Stimulated activated CD4-positive, alpha-beta T cell treated with anti-CD3 and anti-CD28 coated beads, Interleukin-2, amount 100 ng/mL, for 4 hours (primary cell): ENCODE measurements around the gene LMNA.

Source experiments
- DNase-seq: peaks from one replicate; pipeline ENCODE4 v3.0.0-alpha.2; 2020; ENCODE audit warnings: low read depth

LMNA gene

DNA sequence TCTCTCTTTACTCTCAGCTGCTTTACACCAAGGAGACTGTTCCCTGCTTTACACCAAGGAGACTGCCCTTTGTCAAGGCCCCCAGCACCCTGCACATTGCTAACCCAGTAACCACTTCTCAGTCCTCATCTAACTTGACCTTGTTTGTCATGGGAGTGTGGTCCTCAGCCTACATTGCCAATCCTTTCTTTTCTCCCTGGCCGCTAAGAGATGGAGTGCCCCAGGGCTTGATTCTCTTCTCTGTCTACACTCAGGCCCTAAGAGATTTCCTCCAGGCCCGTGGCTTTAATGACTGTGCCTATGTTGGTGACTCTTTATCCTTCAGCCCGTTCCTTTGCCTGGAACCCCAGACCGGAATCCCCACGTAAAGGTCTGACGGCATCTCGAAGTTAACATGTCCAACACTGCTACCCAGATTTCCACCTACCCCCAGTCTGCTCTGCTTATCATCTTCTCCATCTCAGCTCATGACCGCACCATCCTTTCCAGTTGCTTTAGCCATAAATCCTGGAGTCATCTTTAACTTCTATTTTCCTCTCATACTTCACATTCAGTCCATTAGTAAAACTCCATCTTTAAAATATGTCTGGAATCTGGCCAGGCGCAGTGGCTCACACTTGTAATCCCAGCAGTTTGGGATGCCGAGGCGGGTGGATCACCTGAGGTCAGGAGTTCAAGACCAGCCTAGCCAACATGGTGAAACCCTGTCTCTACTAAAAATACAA, 29.4 kb downstream of the LMNA start:
- DNase-seq = no peak

DNA sequence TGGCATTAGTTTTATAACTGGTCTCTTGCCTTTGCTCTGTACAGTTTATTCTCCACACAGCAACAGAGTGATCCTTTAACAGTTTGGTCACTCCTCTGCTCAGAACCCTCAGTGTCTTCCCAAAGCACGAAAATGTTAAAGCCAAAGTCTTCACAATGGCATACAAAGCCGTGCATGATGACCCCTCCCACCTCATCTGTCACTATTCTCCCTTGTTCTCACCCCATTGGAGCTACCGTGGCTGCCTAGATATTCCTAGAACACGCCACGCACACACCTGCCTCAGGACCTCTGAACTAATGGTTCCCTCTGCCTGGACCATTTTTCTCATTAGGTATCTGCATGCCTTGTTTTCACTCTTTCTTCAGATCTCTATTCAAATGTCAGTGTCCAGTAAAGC, 30.2 kb downstream of the LMNA start:
- no peak for DNase-seq

DNA sequence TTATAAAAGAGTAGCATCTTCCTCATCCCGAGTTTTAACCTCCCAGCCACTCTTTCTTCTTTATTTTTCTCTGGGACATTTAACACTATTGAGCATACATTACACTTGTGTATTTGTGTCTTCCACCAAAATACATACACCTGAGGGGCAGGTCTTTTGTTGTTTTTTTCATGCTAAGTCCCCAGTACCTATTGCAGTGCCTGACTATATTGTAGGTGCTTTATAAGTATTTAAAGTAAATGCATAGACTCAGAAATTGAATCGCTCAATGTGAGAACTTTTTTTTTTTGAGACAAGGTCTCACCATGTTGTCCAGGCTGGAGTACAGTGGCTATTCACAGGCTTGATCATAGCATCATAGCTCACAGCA, 31.1 kb downstream of the LMNA start:
- no peak for DNase-seq

DNA sequence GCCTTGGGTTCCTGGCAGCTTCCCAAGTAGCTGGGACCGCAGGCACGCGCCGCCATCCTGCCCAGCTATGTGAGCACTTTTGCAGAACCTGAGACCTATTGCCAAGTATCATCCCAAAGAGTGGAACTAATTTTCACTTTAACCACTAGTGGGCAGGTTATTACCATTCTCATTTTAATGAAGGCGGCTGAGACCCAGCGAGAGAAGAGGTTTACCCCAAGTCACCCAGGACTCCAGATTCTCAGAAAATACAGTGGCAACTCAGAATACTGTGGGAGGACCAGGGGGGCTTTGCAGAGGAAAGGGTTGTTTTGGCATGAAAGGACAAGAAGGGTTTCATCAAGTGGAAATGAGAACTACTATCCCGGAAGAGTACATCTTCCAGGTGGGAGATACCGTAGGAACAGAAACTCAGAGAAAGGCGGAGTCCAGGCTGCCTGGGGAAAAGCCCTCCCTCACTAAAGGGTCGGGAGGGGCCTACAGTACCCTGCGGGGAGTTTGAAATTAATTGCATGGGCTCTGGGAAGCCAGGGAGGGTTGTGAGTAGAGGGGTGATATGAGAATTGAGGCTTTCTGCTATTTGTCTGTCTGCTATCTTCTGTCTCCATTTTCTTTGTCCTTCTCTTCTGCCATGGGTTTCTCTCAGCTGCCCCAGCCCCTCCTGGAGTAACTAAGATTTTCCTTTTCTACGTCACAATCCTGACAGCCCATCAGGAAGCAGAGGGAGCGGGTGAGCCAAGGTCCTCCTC, 31.7 kb downstream of the LMNA start:
- peak; percentile 29 for DNase-seq

DNA sequence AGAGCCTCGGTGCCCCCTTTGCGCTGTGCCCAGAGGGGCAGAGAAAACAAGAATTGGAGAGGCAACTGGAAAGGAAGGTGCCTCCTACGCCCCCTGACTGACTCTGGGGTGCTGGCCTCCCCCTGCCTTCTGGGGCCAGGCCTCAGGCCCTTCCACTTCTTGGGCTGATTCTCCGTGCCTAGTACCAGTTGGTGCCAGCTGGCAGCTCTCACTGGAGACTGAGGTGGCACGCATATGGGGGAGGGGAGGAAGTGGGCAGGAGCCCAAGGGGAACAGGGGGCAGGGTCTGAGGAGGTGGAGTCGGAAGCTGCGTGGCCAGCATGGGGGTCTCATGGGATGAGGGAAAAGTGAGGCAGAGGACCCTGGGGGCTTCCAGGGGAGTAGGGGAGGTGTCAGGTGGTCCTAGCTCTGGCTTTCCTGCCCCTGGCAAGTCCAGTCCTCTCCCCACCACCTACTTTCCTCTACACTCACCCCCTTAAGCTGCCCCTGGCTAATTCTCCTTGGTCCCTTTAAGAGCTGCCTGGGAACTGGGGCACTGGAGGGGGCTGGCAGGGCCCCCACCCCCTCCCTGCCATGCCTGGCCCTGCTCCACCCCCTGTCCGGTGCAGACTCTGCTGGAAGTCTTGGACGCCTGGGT, 32.4 kb downstream of the LMNA start:
- DNase-seq = no peak

DNA sequence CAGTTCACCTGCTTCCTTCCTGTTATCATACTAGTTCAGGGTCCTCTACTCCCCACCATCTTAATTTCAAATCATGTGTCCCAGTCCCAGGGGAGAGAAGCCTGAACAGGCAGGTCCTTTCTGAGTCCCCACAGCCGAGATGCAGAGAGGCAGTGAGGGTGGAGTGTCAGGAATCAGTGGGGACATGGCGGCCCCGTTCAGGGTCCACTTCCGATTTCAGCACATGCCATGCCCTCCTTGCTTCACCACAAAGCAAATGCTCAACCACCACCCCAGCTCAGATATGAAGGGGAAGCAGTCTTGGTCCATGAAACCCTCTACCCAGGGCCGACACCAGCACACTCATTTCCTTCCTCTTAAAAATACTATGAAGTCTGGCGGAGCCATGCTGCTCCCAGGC, 33.7 kb downstream of the LMNA start:
- no peak for DNase-seq

DNA sequence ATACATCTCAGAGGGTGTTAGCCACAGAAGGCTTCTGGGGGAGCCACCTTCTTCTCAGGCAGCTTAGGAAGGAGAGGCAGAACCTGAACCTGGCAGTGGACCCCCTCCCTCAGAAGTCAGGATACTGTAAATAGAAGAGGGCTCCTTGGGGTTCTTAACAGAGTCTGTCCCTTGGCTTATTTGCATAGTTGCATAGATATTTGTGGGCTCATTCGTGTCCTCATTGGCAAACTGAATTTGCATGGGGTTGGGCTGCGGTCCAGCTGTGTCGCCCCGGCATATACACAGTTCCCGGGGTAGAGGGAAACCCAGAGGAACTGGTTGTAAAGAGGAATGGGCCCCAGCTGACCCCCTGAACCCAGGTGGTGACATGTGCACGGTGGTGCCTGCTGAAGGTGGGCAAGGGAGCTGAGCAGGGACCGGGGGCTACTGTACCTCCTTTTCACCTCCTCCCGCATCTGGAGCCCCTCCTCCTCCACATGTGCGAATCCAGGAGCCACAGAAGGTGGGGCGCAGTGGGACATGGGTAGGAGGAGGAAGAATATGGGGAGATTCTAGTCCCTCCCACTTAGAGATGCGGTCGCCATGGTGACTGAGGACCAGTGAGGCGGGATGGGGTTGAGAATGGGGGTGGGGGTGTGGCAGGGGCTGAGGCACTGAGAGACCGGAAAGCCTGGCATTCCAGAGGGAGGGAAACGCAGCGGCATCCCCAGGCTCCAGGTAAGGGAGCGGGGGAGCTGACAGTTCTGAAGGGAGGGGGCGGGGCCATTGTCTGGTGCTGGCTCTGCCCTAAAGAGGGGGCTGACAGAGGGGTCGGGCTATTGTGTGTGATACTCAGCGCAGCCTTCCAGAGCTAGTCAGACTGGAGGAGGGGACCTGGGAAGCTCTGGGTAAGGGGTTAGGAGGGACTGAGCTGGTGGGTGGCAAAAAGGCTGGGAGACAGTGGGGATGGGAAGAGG, 35.1 kb downstream of the LMNA start:
- no peak for DNase-seq

DNA sequence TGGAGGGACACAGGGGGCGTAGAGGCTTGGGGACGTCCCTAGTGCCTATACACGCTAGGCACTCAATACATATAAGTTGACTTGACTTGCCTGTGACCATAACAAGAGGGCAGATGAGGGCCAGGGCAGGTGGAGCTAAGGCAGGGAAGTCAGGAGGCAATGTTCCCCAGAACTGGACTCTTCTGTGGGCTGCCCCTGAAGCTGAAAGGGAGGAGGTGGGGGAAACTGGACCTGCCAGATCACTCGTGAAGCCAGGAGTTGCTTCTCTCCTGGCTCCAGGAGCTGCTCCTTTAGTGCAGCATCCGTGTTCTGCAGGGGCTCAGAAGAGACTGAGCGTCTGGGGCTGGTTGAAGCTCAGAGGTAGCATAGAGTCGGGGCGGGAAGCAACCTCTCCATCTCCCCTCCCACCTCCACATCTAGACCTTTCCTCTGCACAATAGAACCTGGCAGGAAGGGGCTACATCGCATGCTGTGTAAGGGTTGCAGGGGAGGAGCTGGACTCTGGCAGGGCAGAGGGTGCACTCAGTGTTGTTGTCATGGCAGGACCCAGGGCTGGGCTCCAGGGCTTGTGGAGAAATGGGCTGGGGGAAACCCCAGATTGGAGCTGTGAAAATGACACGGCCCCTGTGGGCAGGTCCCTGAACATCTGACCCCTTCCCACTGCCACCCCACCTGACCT, 36.0 kb downstream of the LMNA start:
- no peak for DNase-seq

DNA sequence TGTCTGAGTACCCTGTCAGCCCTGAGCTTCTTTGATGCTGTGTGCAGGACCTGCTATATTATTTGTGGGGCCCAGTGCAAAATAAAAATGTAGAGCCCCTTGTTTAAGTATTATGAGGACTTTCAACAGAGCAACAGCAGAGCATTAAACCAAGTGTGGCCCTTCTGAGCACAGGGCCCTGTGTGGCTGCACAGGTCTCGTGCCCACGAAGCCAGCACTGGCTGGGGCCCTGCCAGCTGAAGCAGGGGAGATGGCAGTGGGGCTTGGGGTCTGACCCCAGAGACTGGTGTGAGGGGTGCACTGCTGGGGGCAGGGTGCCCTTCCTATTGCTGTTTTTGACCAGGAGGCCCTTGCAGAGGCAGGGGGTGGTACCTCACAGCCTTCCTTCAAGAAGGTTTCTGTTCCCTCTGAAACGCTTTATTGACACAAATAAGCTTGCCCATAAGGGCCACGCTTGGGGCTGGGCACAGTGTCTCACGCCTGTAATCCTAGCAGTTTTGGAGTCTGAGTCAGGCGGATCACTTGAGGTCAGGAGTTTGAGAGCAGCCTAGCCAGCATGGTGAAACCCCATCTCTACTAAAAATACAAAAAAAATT, 36.7 kb downstream of the LMNA start:
- no peak for DNase-seq

DNA sequence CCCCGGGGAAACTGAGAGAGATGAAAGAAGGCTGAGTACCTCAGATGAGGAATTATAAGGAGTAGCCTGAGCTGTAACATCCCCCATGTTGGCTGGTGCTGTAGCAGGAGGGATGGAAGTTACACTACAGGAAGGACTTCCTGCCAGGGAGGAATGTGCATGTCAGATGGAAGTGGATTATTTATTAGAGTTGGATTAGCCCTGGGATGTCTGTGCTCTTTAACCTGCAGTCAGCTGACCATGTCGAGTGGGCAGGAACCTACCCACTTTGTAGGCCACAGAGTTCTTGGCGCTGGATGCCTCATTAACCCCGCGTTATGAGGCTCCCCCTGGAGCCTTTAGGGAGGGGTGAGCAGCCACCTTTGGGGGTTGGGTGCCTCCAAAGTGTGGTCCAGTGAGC, 38.1 kb downstream of the LMNA start:
- DNase-seq = no peak

DNA sequence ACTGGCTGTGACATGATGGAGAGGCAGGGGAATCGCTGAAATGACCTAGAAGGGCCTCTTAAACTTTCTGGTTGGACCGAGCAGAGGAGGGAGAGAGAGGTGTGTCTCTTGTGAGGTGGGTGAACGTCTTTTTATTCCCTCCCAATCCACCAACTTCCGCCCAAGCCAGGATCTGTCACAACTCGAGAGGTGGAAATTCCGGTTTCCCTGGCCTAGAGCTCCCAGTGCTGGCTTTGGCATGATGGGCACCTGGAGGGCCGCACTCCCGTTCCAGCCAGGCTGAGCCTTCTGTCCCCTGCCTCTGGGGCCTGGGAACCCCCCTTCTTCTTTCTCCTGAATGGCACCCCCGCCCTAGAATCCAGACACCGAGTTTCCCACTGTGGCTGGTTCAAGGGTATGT, 38.9 kb downstream of the LMNA start, which contains the start of gene SEMA4A:
SEMA4A (plus strand) TSS at position 224 of the 400 bp plus-strand sequence. CDS start 994 bp downstream, outside the sequence.
- DNase-seq = no peak

DNA sequence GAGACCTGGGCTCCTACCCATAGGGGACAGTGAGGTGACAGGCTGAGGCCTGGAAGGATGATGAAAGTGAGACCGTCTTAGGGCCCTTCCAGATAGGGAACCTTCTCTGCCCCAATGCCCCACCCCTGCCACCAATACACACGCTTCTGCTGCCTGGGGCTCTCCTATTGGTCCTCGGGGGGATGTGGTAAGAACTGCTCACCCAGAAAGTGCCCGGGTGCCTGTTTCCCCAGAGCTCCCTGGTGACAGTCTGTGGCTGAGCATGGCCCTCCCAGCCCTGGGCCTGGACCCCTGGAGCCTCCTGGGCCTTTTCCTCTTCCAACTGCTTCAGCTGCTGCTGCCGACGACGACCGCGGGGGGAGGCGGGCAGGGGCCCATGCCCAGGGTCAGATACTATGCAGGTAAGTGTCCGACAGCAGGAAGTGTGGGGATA, 39.8 kb downstream of the LMNA start:
- DNase-seq = no peak

DNA sequence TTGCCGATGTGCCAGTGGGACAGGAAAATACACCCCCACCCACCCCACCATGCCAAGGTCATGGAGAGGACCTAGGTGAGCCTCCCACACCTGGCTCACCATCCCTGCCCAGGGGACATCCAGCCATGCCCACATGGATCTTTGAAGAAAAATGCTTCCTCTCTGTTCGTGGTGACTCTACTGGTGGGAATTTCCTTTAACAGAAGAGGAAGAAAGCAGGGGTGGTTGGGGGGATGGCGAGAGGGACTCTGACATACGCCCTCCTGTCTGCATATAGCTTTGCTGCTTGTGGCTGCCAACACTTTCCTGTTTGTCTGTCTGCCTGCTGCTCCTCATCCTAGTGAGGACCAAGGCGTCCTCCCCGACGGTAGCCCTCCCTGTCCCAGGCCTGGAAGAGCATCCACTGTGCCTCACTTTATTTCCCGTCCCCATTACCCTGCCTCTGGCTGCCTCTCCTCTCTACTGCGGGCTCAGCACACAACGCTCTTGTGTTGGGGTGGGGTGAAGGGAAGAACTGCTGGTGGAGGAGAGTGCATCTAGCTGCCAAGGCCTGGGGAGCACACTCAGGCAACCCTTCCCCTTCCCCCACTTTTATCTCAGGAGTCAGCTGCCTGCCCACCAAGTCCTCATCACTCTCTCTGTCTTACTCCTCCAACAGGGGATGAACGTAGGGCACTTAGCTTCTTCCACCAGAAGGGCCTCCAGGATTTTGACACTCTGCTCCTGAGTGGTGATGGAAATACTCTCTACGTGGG, 41.4 kb downstream of the LMNA start:
- DNase-seq = no peak

DNA sequence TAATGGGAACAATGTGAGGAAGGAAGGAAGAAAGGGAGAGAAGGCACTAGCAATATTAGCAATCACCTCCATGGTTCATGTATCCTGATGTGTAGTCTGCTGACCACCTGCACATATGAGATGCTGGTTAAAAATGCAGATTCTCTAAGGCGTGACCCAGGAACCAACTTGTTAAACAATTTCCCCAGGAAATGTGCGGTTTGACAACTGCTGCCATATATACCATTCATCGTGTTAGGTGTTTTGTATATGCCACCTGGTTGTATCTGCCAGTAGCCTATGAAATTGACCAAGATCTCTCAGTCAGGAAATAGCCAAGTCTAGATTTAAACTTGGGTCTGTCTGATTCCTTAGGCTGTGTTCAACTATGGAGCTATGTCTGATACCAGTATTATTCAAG, 43.0 kb downstream of the LMNA start:
- no peak for DNase-seq

DNA sequence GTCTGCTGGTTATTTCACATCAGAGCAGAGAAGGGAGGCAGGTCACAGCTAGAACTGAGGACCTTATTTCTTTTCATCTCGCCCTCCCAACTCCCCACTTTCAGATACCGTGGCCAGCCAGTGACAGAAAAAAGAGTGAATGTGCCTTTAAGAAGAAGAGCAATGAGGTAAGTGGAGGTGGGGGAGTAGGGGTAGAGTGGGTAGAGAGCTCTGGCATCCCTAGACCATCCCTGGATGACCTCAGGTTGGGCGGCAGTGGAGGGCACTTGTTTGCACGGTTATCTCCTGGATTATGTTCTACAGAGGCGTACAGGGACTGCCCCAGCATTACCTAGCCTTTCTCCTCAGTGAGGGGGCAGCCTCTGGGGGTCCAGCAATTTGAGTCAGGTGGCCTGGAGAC, 43.5 kb downstream of the LMNA start:
- no peak for DNase-seq

DNA sequence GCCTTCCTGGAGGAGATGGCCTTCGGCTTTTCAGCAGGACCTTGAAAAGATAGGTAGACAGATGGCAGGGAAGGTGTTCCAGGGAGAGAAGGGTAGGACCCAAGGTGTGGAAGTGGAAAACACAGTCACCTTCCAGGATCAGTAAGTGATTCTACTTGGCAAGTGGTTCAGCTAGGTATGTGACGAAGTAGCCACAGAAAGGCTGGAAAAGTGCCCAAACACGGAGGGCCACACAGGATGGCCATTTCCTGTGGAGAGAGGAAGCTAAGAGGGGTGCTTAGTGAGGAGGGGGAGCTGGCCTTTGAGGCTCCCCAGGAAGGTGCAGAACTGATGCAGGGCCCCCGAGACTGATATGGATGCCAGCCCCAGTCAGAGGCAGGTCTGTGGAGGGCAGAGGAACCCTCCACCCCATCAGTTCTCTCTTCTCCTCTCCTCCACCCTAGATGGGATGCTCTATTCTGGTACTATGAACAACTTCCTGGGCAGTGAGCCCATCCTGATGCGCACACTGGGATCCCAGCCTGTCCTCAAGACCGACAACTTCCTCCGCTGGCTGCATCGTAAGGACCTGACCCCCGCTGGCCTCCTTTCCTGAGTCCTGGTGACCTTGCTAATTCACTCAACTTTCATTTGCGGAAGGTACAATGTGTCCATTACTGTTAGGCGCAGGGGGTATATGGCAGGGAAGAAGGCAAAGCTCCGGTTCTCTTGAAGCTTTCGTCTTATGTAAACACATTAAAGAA, 45.7 kb downstream of the LMNA start:
- DNase-seq = no peak

DNA sequence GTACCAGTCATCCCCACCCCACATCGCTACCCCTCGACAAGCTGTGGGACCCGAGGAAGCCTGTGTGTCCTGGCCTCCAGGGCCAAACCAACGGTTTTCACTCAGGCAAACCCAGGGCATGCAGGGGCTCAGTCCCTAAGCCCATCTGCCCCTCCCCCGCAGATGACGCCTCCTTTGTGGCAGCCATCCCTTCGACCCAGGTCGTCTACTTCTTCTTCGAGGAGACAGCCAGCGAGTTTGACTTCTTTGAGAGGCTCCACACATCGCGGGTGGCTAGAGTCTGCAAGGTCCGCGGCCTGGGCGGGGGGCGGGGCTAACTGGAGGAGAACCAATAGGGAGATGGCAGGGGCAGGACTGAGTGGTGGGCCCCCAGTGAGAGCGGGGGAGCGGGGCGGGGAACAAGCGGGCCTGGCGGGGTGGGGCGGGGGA, 46.2 kb downstream of the LMNA start:
- peak; percentile 69 for DNase-seq

DNA sequence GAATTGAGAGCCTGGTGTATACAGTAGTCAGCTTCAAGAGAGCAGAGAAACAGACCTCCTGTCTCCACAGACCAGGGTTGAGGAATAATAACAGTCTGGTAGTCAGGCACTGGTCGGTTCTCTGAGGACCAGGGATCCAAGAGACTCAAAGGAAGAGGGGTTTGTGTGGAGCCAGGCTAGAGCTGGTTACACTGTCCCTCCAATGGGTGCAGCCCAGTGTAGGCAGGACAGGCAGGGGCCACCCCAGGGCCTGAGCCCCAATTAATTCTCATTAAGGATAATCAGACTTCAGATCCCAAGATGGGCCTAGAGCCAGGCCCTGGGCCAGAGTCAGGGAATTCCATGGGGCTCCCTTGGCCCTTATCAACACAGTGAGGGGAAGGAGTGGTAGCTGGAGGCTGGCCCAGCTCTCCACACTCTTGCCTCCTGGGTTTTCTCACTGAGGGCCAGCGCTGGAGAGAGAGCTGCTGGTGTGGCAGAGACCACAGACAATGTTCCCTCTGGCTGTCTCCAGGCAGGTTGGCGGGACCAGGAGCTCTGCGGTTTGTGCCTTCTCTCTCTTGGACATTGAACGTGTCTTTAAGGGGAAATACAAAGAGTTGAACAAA, 48.0 kb downstream of the LMNA start:
- DNase-seq = no peak

DNA sequence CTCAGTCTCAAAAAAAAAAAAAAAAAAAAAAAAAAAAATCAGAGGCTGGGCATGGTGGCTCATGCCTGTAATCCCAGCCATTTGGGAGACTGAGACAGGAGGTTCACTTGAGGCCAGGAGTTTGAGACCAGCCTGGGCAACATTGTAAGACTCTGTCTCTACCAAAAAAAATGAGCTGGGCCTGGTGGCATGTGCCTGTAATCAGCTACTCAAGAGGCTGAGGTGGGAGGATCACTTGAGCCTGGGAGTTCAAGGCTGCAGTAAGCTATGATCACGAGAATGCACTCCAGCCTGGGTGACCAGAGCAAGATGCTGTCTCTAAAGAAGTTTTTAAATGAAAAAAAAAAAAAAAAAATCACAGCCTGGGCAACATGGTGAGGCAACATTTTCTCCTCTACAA, 49.2 kb downstream of the LMNA start:
- DNase-seq = no peak
